ENCODE measurements around the gene ZBTB7B.

The ZBTB7B gene

GRCh38 chr1:155000726-155001424 is 1.7 kb upstream of the ZBTB7B start:
- no peaks in the 10 kb centered on the region for H3K36me3 ChIP-seq (ENCODE audit: control insufficient read depth, low read depth, low read length)
- H3K4me1 ChIP-seq (ENCODE audit: control insufficient read depth, low read depth, low read length) = peaks cover 14% of the 10 kb centered on the region
- H3K27ac ChIP-seq (ENCODE audit: low read length) = no peak overlapping the region
- H3K27me3 ChIP-seq (ENCODE audit: control insufficient read depth, insufficient read depth, low read length) = no peaks in the 10 kb centered on the region
- peak overlapping the region; percentile 72 for H3K4me3 ChIP-seq (ENCODE audit: low read length)
- H3K9me3 ChIP-seq (ENCODE audit: control insufficient read depth, low read depth, low read length) = no peaks in the 10 kb centered on the region
- peak overlapping the region; percentile 65 for H3K9ac ChIP-seq (ENCODE audit: low read length)

GRCh38 chr1:155001425-155001674 is 1.3 kb upstream of the ZBTB7B start:
- H3K4me3 ChIP-seq (ENCODE audit: low read length) = peak overlapping the region; percentile 72
- H3K27me3 ChIP-seq (ENCODE audit: control insufficient read depth, insufficient read depth, low read length) = no peaks in the 10 kb centered on the region
- peaks cover 14% of the 10 kb centered on the region for H3K4me1 ChIP-seq (ENCODE audit: control insufficient read depth, low read depth, low read length)
- peak overlapping the region; percentile 65 for H3K9ac ChIP-seq (ENCODE audit: low read length)
- H3K36me3 ChIP-seq (ENCODE audit: control insufficient read depth, low read depth, low read length) = no peaks in the 10 kb centered on the region
- no peak overlapping the region for H3K27ac ChIP-seq (ENCODE audit: low read length)
- H3K9me3 ChIP-seq (ENCODE audit: control insufficient read depth, low read depth, low read length) = no peaks in the 10 kb centered on the region

DNA sequence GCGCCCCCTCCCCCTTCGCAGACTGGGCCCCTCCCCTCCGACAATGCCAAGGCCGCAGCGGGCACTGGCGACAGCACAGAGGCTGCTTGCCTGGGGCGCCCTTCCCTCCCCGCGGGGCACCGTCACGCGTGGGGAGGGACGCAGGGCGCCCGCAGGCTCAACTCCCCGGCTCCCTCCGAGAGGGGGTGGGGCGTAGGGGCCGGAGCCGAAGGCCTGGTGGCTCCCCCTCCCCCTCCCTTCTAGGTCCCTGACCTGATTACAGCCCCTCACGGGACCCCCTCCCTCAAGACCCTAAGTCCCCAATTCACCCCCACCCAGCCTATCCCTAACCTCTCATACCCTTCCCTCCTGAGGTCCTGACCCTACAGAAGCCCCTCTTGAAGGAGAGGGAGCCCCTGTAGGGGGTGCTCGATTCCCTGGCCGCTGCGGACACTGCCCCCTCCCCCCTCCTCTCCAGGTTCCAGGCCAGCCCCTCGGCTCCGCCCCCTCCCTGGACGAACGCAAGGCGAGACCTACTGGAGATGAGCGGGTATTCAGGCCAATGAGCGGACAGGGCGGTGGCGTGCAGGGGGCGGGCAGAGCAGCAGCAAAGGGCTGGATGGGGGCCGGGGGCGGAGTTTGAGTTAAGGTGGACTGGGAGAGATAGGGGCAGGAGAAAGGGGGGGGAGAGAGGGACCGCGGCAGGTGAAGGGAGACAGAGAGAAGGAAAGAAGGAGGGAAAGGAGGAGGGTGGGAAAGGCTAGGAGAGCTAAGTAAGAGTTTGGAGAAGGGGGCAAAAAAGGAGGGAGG is 733 bp upstream of the ZBTB7B start:
- Histone ChIP-seq H3K9ac (ENCODE audit: low read length) (peak overlapping the region; percentile 65), H3K36me3 (ENCODE audit: control insufficient read depth, low read depth, low read length) (no peaks in the 10 kb centered on the region), H3K9me3 (ENCODE audit: control insufficient read depth, low read depth, low read length) (no peaks in the 10 kb centered on the region), H3K27me3 (ENCODE audit: control insufficient read depth, insufficient read depth, low read length) (no peaks in the 10 kb centered on the region), H3K4me1 (ENCODE audit: control insufficient read depth, low read depth, low read length) (peaks cover 14% of the 10 kb centered on the region), H3K27ac (ENCODE audit: low read length) (no peak overlapping the region), H3K4me3 (ENCODE audit: low read length) (peak overlapping the region; percentile 72)

DNA sequence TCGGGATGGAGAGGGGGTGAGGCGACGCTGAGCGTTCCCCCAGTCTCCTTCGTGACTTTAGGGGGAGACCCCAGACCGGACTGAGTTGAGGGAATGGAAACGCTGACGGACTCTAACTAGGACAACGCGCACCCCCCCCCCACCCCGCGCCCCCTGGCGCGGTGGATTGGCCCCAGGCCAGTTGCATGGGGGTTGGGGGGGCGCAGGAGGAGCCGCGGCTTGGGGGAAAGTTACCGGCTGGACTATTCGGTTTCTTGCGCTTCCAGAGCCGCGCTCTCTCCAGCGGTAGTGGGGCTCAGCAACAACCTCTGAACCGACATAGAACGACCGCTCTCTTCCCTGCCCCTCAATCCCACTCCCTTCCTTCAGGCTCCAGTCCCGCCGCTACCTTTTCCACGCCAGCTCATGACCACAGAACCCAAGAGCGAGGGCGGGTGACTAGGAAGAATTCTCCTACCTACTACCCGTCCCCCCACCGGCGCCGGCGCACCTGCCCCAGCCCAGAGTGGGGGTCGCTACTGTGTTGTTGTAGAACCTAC is 694 bp downstream of the ZBTB7B start:
- no peaks in the 10 kb centered on the region for H3K27me3 ChIP-seq (ENCODE audit: control insufficient read depth, insufficient read depth, low read length)
- H3K4me3 ChIP-seq (ENCODE audit: low read length) = peak overlapping the region; percentile 84
- H3K9me3 ChIP-seq (ENCODE audit: control insufficient read depth, low read depth, low read length) = no peaks in the 10 kb centered on the region
- H3K36me3 ChIP-seq (ENCODE audit: control insufficient read depth, low read depth, low read length) = no peaks in the 10 kb centered on the region
- peak overlapping the region; percentile 24 for H3K27ac ChIP-seq (ENCODE audit: low read length)
- peaks cover 17% of the 10 kb centered on the region for H3K4me1 ChIP-seq (ENCODE audit: control insufficient read depth, low read depth, low read length)
- H3K9ac ChIP-seq (ENCODE audit: low read length) = peak overlapping the region; percentile 65

- H3K9ac ChIP-seq (ENCODE audit: low read length) = peak overlapping the region; percentile 65
- peak overlapping the region; percentile 84 for H3K4me3 ChIP-seq (ENCODE audit: low read length)
- H3K36me3 ChIP-seq (ENCODE audit: control insufficient read depth, low read depth, low read length) = no peaks in the 10 kb centered on the region
- no peaks in the 10 kb centered on the region for H3K9me3 ChIP-seq (ENCODE audit: control insufficient read depth, low read depth, low read length)
- peaks cover 22% of the 10 kb centered on the region for H3K4me1 ChIP-seq (ENCODE audit: control insufficient read depth, low read depth, low read length)
- no peaks in the 10 kb centered on the region for H3K27me3 ChIP-seq (ENCODE audit: control insufficient read depth, insufficient read depth, low read length)
- peak overlapping the region; percentile 24 for H3K27ac ChIP-seq (ENCODE audit: low read length)
Observed at GRCh38 chr1:155003766-155004351, 1.3 kb downstream of the ZBTB7B start.

GRCh38 chr1:155004352-155005075 is 1.9 kb downstream of the ZBTB7B start:
- no peaks in the 10 kb centered on the region for H3K36me3 ChIP-seq (ENCODE audit: control insufficient read depth, low read depth, low read length)
- H3K27ac ChIP-seq (ENCODE audit: low read length) = no peak overlapping the region
- H3K9me3 ChIP-seq (ENCODE audit: control insufficient read depth, low read depth, low read length) = no peaks in the 10 kb centered on the region
- H3K9ac ChIP-seq (ENCODE audit: low read length) = peak overlapping the region; percentile 65
- H3K4me1 ChIP-seq (ENCODE audit: control insufficient read depth, low read depth, low read length) = peaks cover 26% of the 10 kb centered on the region
- no peaks in the 10 kb centered on the region for H3K27me3 ChIP-seq (ENCODE audit: control insufficient read depth, insufficient read depth, low read length)
- peak overlapping the region; percentile 84 for H3K4me3 ChIP-seq (ENCODE audit: low read length)

GRCh38 chr1:155005076-155006011 is 2.7 kb downstream of the ZBTB7B start:
- H3K27me3 ChIP-seq (ENCODE audit: control insufficient read depth, insufficient read depth, low read length) = no peaks in the 10 kb centered on the region
- H3K27ac ChIP-seq (ENCODE audit: low read length) = no peak overlapping the region
- peak overlapping the region; percentile 65 for H3K9ac ChIP-seq (ENCODE audit: low read length)
- peak overlapping the region; percentile 84 for H3K4me3 ChIP-seq (ENCODE audit: low read length)
- no peaks in the 10 kb centered on the region for H3K9me3 ChIP-seq (ENCODE audit: control insufficient read depth, low read depth, low read length)
- no peaks in the 10 kb centered on the region for H3K36me3 ChIP-seq (ENCODE audit: control insufficient read depth, low read depth, low read length)
- H3K4me1 ChIP-seq (ENCODE audit: control insufficient read depth, low read depth, low read length) = peaks cover 23% of the 10 kb centered on the region

DNA sequence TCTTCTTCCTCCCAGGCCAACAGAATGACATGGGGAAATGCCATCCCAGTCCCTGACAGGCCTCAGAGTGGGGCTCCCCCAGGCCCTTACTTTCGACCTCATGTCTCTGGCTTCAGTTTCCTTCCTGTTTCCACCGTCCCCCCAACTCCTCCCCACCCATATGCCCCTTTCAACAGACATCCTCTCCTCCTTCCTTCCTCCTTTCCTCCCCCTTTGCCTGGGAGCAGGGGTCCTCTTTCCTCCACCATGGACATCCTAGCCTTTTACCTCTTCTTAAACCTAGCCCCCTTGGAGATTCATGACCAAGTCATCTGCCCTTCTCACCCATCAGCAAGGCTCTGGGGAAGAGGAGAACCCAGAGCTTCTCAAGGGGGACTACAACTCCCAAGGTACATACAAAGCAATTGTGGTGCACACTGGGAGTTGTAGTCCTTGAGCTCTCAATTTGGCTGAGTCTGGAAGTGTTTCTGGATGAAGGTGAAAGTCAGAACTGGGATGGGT is 4.0 kb downstream of the ZBTB7B start:
- Histone ChIP-seq H3K36me3 (ENCODE audit: control insufficient read depth, low read depth, low read length) (no peaks in the 10 kb centered on the region), H3K27me3 (ENCODE audit: control insufficient read depth, insufficient read depth, low read length) (no peaks in the 10 kb centered on the region), H3K27ac (ENCODE audit: low read length) (no peak overlapping the region), H3K4me1 (ENCODE audit: control insufficient read depth, low read depth, low read length) (peaks cover 23% of the 10 kb centered on the region), H3K9ac (ENCODE audit: low read length) (no peak overlapping the region), H3K4me3 (ENCODE audit: low read length) (no peak overlapping the region), H3K9me3 (ENCODE audit: control insufficient read depth, low read depth, low read length) (no peaks in the 10 kb centered on the region)

GRCh38 chr1:155007251-155007828 is 4.7 kb downstream of the ZBTB7B start:
- H3K27me3 ChIP-seq (ENCODE audit: control insufficient read depth, insufficient read depth, low read length) = no peaks in the 10 kb centered on the region
- H3K4me3 ChIP-seq (ENCODE audit: low read length) = no peak overlapping the region
- no peaks in the 10 kb centered on the region for H3K36me3 ChIP-seq (ENCODE audit: control insufficient read depth, low read depth, low read length)
- no peak overlapping the region for H3K27ac ChIP-seq (ENCODE audit: low read length)
- no peak overlapping the region for H3K9ac ChIP-seq (ENCODE audit: low read length)
- peaks cover 27% of the 10 kb centered on the region for H3K4me1 ChIP-seq (ENCODE audit: control insufficient read depth, low read depth, low read length)
- no peaks in the 10 kb centered on the region for H3K9me3 ChIP-seq (ENCODE audit: control insufficient read depth, low read depth, low read length)
